GM04504 (cell line): ENCODE measurements around the gene DUS1L.

Experiments
- DNase-seq: peaks from one replicate; pipeline ENCODE4 v3.0.0-alpha.2; 2012; ENCODE audit warnings: low read depth

The DUS1L gene

GRCh38 chr17:82087961-82088837, 22.6 kb upstream of the DUS1L start:
- DNase-seq, result no peak

GRCh38 chr17:82086941-82087906, 21.6 kb upstream of the DUS1L start:
- no peak for DNase-seq

GRCh38 chr17:82085931-82086764, 20.5 kb upstream of the DUS1L start:
- no peak for DNase-seq

GRCh38 chr17:82085031-82085861, 19.6 kb upstream of the DUS1L start:
- no peak for DNase-seq

GRCh38 chr17:82084373-82085030, 18.9 kb upstream of the DUS1L start:
- DNase-seq, result no peak

GRCh38 chr17:82083533-82084359, 18.1 kb upstream of the DUS1L start:
- no peak for DNase-seq

GRCh38 chr17:82083009-82083408, 17.4 kb upstream of the DUS1L start:
- no peak for DNase-seq

- no peak for DNase-seq
Observed at GRCh38 chr17:82082456-82082855, 16.9 kb upstream of the DUS1L start.

- no peak for DNase-seq
Observed at GRCh38 chr17:82081966-82082365, 16.4 kb upstream of the DUS1L start.

- DNase-seq, result no peak
Observed at GRCh38 chr17:82081546-82081945, 15.9 kb upstream of the DUS1L start.

- no peak for DNase-seq
Observed at GRCh38 chr17:82080789-82081464, 15.3 kb upstream of the DUS1L start.

GRCh38 chr17:82080048-82080788, 14.6 kb upstream of the DUS1L start:
- DNase-seq, result no peak

- no peak for DNase-seq
Observed at GRCh38 chr17:82079001-82079677, 13.5 kb upstream of the DUS1L start.

GRCh38 chr17:82078433-82078832, 12.8 kb upstream of the DUS1L start:
- DNase-seq, result no peak

GRCh38 chr17:82077617-82078358, 12.2 kb upstream of the DUS1L start:
- no peak for DNase-seq

GRCh38 chr17:82076785-82077591, 11.4 kb upstream of the DUS1L start:
- no peak for DNase-seq
